Omental fat pad (tissue), 4 donors: ENCODE measurements around the gene MUC21. TPM values are rescaled to one million over a fixed set of nuclear protein-coding genes. Genes with fewer than 3 reads are reported as not detected.
"Not testable (repeated sequence)": the region's sequence is repeated elsewhere in the genome, so short reads cannot be mapped to it uniquely, and the experiment has no call there.

Source experiments
- ATAC-seq: fragments of 150-250 bp; one replicate; pipeline ENCODE4 v1.9.1; 2016; ENCODE audit warnings: mild to moderate bottlenecking, moderate library complexity; ENCODE audit not compliant: low FRiP score
- DNase-seq: peaks from one replicate; pipeline ENCODE4 v3.0.0-alpha.2; 2019; ENCODE audit warnings: low spot score
- total RNA-seq, 4 donors: library from RNA; depleted of rRNA; stranded (reverse); fragments of >200 nt; gene quantifications; one replicate each; pipeline ENCODE4 v1.1.0, GENCODE V29; 2016
- TF ChIP-seq, protein P1 (sequence below), 3 donors: fragments of 450-650 bp; IDR thresholded peaks; one replicate each; pipeline ENCODE4 v1.5.1; 2016 to 2017; ENCODE audit warnings: antibody characterized with exemption in 3 of 3, mild to moderate bottlenecking in 3 of 3, moderate library complexity in 2 of 3

The MUC21 gene
- total RNA-seq, 4 donors from 2014 or later = not detected

DNA sequence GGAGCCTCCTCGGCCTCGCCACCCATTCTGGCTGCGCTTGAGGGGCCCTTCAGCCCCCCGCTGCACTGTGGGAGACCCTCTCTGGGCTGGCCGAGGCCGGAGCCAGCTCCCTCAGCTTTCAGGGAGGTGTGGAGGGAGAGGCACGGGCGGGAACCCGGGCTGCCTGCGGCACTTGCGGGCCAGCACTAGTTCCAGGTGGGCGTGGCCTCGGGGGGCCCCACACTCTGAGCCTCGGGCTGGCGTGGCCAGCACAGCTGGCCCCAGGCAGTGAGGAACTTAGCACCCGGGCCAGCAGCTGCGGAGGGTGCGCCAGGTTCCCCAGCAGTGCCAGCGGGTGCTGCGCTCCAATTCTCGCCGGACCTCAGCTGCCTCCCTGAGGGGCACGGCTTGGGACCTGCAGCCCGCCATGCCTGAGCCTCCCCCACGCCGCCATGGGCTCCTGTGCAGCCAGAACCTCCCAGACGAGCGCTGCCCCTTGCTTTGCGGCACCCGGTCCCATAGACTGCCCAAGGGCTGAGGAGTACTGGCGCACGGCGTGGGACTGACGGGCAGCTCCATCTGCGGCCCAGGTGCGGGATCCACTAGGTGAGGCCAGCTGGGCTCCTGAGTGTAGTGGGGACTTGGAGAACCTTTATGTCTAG lies 33.3 kb downstream of the MUC21 start:
- ATAC-seq (no peak), DNase-seq (no peak)
- TF ChIP-seq, protein P1, sequence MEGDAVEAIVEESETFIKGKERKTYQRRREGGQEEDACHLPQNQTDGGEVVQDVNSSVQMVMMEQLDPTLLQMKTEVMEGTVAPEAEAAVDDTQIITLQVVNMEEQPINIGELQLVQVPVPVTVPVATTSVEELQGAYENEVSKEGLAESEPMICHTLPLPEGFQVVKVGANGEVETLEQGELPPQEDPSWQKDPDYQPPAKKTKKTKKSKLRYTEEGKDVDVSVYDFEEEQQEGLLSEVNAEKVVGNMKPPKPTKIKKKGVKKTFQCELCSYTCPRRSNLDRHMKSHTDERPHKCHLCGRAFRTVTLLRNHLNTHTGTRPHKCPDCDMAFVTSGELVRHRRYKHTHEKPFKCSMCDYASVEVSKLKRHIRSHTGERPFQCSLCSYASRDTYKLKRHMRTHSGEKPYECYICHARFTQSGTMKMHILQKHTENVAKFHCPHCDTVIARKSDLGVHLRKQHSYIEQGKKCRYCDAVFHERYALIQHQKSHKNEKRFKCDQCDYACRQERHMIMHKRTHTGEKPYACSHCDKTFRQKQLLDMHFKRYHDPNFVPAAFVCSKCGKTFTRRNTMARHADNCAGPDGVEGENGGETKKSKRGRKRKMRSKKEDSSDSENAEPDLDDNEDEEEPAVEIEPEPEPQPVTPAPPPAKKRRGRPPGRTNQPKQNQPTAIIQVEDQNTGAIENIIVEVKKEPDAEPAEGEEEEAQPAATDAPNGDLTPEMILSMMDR (IDR thresholded peaks at IDR 0.05) = no peak

DNA sequence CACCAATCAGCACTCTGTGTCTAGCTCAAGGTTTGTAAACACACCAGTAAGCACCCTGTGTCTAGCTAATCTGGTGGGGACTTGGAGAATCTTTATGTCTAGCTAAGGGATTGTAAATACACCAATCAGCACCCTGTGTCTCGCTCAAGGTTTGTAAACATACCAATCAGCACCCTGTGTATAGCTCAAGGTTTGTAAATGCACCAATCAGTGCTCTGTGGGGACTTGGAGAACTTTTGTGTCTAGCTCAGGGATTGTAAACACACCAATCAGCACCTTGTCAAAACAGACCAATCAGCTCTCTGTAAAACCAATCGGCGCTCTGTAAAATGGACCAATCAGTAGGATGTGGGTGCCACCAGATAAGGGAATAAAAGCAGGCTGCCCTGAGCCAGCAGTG lies 33.9 kb downstream of the MUC21 start:
- not testable (repeated sequence) for ATAC-seq, DNase-seq

GRCh38 chr6:31020057-31020456 lies 36.5 kb downstream of the MUC21 start:
- ATAC-seq = no peak
- no peak for DNase-seq
- TF ChIP-seq, protein P1 (IDR thresholded peaks at IDR 0.05) = no peak

DNA sequence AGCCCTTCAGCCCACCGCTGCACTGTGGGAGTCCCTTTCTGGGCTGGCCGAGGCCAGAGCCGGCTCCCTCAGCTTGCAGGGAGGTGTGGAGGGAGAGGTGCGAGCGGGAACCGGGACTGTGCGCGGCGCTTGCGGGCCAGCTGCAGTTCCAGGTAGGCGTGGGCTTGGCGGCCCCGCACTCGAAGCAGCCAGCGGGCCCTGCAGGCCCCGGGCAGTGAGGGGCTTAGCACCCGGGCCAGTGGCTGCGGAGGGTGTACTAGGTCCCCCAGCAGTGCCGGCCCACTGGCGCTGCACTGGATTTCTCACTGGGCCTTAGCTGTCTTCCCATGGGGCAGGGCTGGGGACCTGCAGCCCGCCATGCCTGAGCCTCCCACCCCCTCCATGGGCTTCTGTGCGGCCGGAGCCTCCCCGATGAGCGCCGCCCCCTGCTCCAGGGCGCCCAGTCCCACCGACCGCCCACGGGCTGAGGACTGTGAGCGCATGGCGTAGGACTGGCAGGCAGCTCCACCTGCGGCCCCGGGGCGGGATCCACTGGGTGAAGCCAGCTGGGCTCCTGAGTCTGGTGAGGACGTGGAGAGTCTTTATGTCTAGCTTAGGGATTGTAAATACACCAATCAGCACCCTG lies 37.2 kb downstream of the MUC21 start:
- not testable (repeated sequence) for DNase-seq, ATAC-seq

DNA sequence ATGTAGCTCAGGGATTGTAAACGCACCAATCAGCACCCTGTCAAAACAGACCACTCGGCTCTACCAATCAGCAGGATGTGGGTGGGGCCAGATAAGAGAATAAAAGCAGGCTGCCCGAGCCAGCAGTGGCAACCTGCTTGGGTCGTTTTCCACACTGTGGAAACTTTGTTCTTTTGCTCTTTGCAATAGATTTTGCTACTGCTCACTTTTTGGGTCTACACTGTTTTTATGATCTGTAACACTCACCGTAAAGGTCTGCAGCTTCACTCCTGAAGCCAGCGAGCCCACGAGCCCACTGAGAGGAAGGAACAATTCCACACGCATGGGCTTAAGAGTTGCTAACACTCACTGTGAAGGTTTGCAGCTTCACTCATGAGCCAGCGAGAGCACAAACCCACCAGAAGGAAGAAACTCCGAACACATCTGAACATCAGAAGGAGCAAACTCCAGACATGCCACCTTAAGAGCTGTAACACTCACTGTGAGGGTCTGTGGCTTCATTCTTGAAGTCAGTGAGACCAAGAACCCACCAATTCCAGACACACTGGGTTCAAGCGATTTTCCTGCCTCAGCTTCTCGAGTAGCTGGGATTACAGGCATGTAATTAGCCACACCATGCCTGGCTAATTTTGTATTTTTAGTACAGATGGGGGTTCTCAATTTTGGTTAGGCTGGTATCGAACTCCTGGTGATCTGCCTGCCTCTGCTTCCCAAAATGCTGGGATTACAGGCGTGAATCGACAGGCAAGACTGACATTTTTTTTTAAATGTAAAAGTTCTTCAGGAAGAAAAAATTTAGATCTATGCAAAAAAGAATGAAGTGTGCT lies 38.4 kb downstream of the MUC21 start:
- not testable (repeated sequence) for DNase-seq, ATAC-seq

DNA sequence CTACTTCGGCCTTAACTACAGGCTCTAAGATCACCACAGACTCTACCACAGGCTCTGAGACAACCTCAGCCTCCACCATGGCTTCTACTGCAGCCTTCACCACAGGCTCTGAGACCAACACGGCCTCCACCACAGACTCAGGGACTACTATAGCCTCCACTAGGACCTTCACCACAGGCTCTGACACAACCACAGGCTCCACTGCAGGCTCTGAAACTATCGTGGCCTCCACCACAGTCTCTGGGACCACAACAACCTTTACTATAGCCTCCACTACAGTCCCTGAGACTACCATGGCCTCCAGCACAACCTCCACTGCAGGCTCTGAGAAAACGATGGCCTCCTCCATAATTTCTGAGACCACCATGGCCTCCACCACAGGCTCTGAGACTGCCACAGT lies 42.1 kb downstream of the MUC21 start:
- DNase-seq = no peak
- no peak for ATAC-seq
- TF ChIP-seq, protein P1 (IDR thresholded peaks at IDR 0.05) = no peak

DNA sequence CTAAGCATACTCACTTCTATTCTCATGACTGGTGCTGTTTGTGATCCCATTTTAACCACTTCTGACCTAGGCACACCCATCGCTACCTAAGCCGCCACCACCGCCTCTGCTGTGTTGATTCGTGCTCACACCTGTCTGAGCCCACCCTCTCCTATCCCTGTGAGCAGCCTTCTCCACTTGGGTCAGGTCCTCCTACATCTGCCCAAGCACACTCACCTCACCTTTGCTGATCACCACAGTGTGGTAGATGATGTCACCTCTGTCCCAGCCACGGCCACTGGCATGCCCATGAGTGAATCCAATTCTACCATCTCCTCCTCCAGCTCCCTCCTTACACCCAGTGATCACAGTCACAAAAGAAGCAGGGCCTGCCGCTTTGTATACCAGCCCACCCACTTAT lies 47.6 kb downstream of the MUC21 start:
- TF ChIP-seq, protein P1 (IDR thresholded peaks at IDR 0.05) = no peak
- no peak for ATAC-seq

GRCh38 chr6:31033075-31033474 lies 49.6 kb downstream of the MUC21 start:
- no peak for DNase-seq
- no peak for ATAC-seq
- TF ChIP-seq, protein P1 (IDR thresholded peaks at IDR 0.05) = no peak

More for the DNA sequence above, 47.6 kb downstream of the MUC21 start:
- no peak for DNase-seq
